Measurements from ENCODE around the gene DIS3L2.
"Not testable (repeated sequence)": the region's sequence is repeated elsewhere in the genome, so short reads cannot be mapped to it uniquely, and the experiment has no call there.

GRCh38 chr2:232364806-232365594 is 403.5 kb downstream of the DIS3L2 start:
- TF ChIP-seq, protein P1, sequence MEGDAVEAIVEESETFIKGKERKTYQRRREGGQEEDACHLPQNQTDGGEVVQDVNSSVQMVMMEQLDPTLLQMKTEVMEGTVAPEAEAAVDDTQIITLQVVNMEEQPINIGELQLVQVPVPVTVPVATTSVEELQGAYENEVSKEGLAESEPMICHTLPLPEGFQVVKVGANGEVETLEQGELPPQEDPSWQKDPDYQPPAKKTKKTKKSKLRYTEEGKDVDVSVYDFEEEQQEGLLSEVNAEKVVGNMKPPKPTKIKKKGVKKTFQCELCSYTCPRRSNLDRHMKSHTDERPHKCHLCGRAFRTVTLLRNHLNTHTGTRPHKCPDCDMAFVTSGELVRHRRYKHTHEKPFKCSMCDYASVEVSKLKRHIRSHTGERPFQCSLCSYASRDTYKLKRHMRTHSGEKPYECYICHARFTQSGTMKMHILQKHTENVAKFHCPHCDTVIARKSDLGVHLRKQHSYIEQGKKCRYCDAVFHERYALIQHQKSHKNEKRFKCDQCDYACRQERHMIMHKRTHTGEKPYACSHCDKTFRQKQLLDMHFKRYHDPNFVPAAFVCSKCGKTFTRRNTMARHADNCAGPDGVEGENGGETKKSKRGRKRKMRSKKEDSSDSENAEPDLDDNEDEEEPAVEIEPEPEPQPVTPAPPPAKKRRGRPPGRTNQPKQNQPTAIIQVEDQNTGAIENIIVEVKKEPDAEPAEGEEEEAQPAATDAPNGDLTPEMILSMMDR (IDR thresholded peaks at IDR 0.05) = not testable (repeated sequence)
- TF ChIP-seq POLR2AphosphoS5, EP300, POLR2A (IDR thresholded peaks at IDR 0.05): not testable (repeated sequence)
